HepG2 (cell line): ENCODE results near the gene SND1. TPM values are rescaled to one million over a fixed set of nuclear protein-coding genes. Genes with fewer than 3 reads are reported as not detected.

ENCODE experiments used
- ATAC-seq: fragments of 200-7000 bp; cut with Tn5 transposase; 3 replicates; pipeline ENCODE4 v1.9.1; 2020; ENCODE audit warnings: mild to moderate bottlenecking, moderate library complexity
- BruUV-seq: library from RNA; stranded (reverse); fragments of 400-500 nt; replicated peaks from 2 replicates; lab custom pipeline; 2021; lab: Mats Ljungman, UMichigan
- CTCF ChIA-PET: fragments of 300-600 bp; formaldehyde crosslinking; extraction: SDS; loops from one replicate; lab custom pipeline; 2021; ENCODE audit warnings: low total read pairs, inconsistent platforms, low intra/inter-chr PET ratio; lab: Yijun Ruan, JAX
- POLR2A ChIA-PET: fragments of 350-600 bp; sonication (Branson Sonifier 250); formaldehyde crosslinking; loops from one replicate; lab custom pipeline; 2020; ENCODE audit warnings: antibody characterized with exemption, inconsistent platforms; lab: Yijun Ruan, JAX
- DNase-seq: peaks from one replicate; pipeline ENCODE4 v3.0.0-alpha.2; 2015; ENCODE audit warnings: low spot score
- FAIRE-seq: peaks from 3 replicates; lab custom pipeline; 2011; peaks lifted over from hg19 to GRCh38; lab: Jason Lieb, UNC
- H2AFZ ChIP-seq: one replicate; pipeline ENCODE4 v1.6.1; 2011; ENCODE audit warnings: low read length, inconsistent platforms
- H3K27ac ChIP-seq: fragments of 300-600 bp; 3 replicates; pipeline ENCODE4 v1.8.0; 2011; ENCODE audit warnings: mixed run types, mild to moderate bottlenecking, mixed read lengths, low read length, inconsistent platforms; ENCODE audit not compliant: insufficient read depth; ENCODE audit errors: extremely low read length
- H3K27me3 ChIP-seq, 2 experiments: fragments of 200-600 bp in 1 of 2; 2 replicates in 1 of 2; 3 replicates in 1 of 2; pipeline versions ENCODE4 v1.6.0 to v1.8.0; 2011; ENCODE audit warnings: low read length in 2 of 2, mild to moderate bottlenecking in 2 of 2, moderate library complexity in 2 of 2, inconsistent platforms in 1 of 2; ENCODE audit not compliant: insufficient read depth in 2 of 2, control insufficient read depth in 1 of 2
- H3K36me3 ChIP-seq, 2 experiments: fragments of 200-600 bp in 1 of 2; replicated peaks in 1 of 2; 2 replicates in 1 of 2; 3 replicates in 1 of 2; pipeline versions ENCODE4 v1.5.1 to v1.8.0; 2011; ENCODE audit warnings: low read length in 2 of 2, inconsistent platforms in 1 of 2; ENCODE audit not compliant: insufficient read depth in 2 of 2, control insufficient read depth in 1 of 2
- H3K4me1 ChIP-seq: 2 replicates; pipeline ENCODE4 v1.5.1; 2012; ENCODE audit warnings: low read length, inconsistent platforms; ENCODE audit not compliant: insufficient read depth
- H3K4me2 ChIP-seq: 2 replicates; pipeline ENCODE4 v1.6.0; 2011; ENCODE audit warnings: low read depth, low read length, inconsistent platforms
- H3K4me3 ChIP-seq, 3 experiments: fragments of 200-600 bp in 1 of 3; sonication (generic), shearing (Covaris generic) in 1 of 3; replicated peaks in 1 of 3; 2 replicates each; pipeline ENCODE4 v1.5.1; 2011 to 2016; ENCODE audit warnings: low read length in 3 of 3, inconsistent platforms in 2 of 3, low read depth in 2 of 3, mild to moderate bottlenecking in 2 of 3, control low read depth in 1 of 3, mixed read lengths in 1 of 3; ENCODE audit not compliant: insufficient read depth in 1 of 3
- H3K79me2 ChIP-seq: one replicate; pipeline ENCODE4 v1.6.1; 2011; ENCODE audit warnings: low read length, inconsistent platforms; ENCODE audit not compliant: insufficient read depth
- H3K9ac ChIP-seq: 2 replicates; pipeline ENCODE4 v1.6.0; 2011; ENCODE audit warnings: mild to moderate bottlenecking, low read depth, low read length, inconsistent platforms; ENCODE audit not compliant: insufficient read depth
- H3K9me3 ChIP-seq: 2 replicates; pipeline ENCODE4 v1.5.1; 2012; ENCODE audit warnings: mild to moderate bottlenecking, low read length
- H4K20me1 ChIP-seq: 2 replicates; pipeline ENCODE4 v1.6.0; 2011; ENCODE audit warnings: inconsistent platforms, mild to moderate bottlenecking, low read length, moderate library complexity; ENCODE audit not compliant: insufficient read depth
- CHD2 ChIP-seq: IDR thresholded peaks from 2 replicates; pipeline ENCODE4 v1.6.1; 2011; ENCODE audit warnings: low read depth, low read length, improper control_type of control experiment
- ELF3 ChIP-seq: IDR thresholded peaks from 2 replicates; pipeline ENCODE4 v1.6.1; 2016; ENCODE audit warnings: missing genetic modification reagents, missing compliant biosample characterization
- LCORL ChIP-seq, 2 experiments: fragments of 450-650 bp in 1 of 2; sonication (generic) in 1 of 2; formaldehyde crosslinking in 1 of 2; IDR thresholded peaks; 2 replicates each; pipeline versions ENCODE4 v1.5.0 to v1.6.1; 2017 to 2020; ENCODE audit warnings: antibody characterized with exemption in 1 of 2, missing genetic modification reagents in 1 of 2
- MAFF ChIP-seq: IDR thresholded peaks from 2 replicates; pipeline ENCODE4 v1.6.1; 2011; ENCODE audit warnings: low read depth, low read length, improper control_type of control experiment
- MAFK ChIP-seq, 2 experiments: IDR thresholded peaks in 1 of 2; conservative IDR thresholded peaks in 1 of 2; 2 replicates each; pipeline ENCODE4 v1.6.1; 2011; ENCODE audit warnings: improper control_type of control experiment in 2 of 2, low read length in 2 of 2
- NCOA5 ChIP-seq: sonication (generic); formaldehyde crosslinking; IDR thresholded peaks from 2 replicates; pipeline ENCODE4 v1.4.0; 2020; ENCODE audit warnings: missing genetic modification reagents
- NFE2L2 ChIP-seq: fragments of 150-350 bp; IDR thresholded peaks from 2 replicates; pipeline ENCODE4 v1.6.1; 2014; ENCODE audit warnings: low read length
- PTBP1 ChIP-seq: fragments of 200-400 bp; formaldehyde crosslinking; IDR thresholded peaks from 2 replicates; pipeline ENCODE4 v1.6.1; 2018; ENCODE audit warnings: low read length, low read depth; ENCODE audit not compliant: poor library complexity, severe bottlenecking
- RBM22 ChIP-seq: fragments of 200-400 bp; formaldehyde crosslinking; optimal IDR thresholded peaks from 2 replicates; pipeline ENCODE3; 2017; ENCODE audit warnings: mild to moderate bottlenecking, low read length, moderate library complexity
- SCMH1 ChIP-seq: sonication (generic); formaldehyde crosslinking; IDR thresholded peaks from 2 replicates; pipeline ENCODE4 v1.9.0; 2021; ENCODE audit warnings: missing genetic modification reagents, mild to moderate bottlenecking, borderline replicate concordance
- TEAD2 ChIP-seq: sonication (generic); formaldehyde crosslinking; IDR thresholded peaks from 2 replicates; pipeline ENCODE4 v1.9.0; 2021; ENCODE audit warnings: missing genetic modification reagents
- YEATS2 ChIP-seq: sonication (generic); formaldehyde crosslinking; IDR thresholded peaks from 2 replicates; pipeline ENCODE4 v1.4.0; 2020; ENCODE audit warnings: missing genetic modification reagents, borderline replicate concordance
- ZKSCAN5 ChIP-seq: sonication (generic); formaldehyde crosslinking; IDR thresholded peaks from 2 replicates; pipeline ENCODE4 v1.5.1; 2020; ENCODE audit warnings: mild to moderate bottlenecking, missing genetic modification reagents
- ZNF12 ChIP-seq: sonication (generic); formaldehyde crosslinking; IDR thresholded peaks from 2 replicates; pipeline ENCODE4 v1.5.0; 2020; ENCODE audit warnings: missing genetic modification reagents
- ZNF232 ChIP-seq: sonication (generic); formaldehyde crosslinking; IDR thresholded peaks from 2 replicates; pipeline ENCODE4 v1.4.0; 2020; ENCODE audit warnings: missing genetic modification reagents, borderline replicate concordance
- ZNF253 ChIP-seq: sonication (generic); formaldehyde crosslinking; IDR thresholded peaks from 2 replicates; pipeline ENCODE4 v1.8.0; 2022; ENCODE audit warnings: mild to moderate bottlenecking, missing genetic modification reagents, borderline replicate concordance
- ZNF556 ChIP-seq: sonication (generic); formaldehyde crosslinking; IDR thresholded peaks from 2 replicates; pipeline ENCODE4 v1.4.0; 2020; ENCODE audit warnings: mild to moderate bottlenecking, missing genetic modification reagents, borderline replicate concordance
- ZNF879 ChIP-seq: sonication (generic); formaldehyde crosslinking; IDR thresholded peaks from 2 replicates; pipeline ENCODE4 v1.8.1; 2023; ENCODE audit warnings: missing genetic modification reagents
- ZSCAN9 ChIP-seq: IDR thresholded peaks from 2 replicates; pipeline ENCODE4 v1.6.1; 2016; ENCODE audit warnings: borderline replicate concordance
- WGBS: methylation state at CpG from one replicate; pipeline ENCODE4 v1.1.6; 2017; ENCODE audit warnings: low lambda C conversion rate; 5-methylcytosine and 5-hydroxymethylcytosine counted together
- in situ Hi-C: cut with HindIII; loops from 2 replicates; pipeline ENCODE4 v1.10.0; 2017; ENCODE audit warnings: low pct_unique_long_range_greater_than_20kb; ENCODE audit not compliant: extremely low pct_ligation_motif_present
- intact Hi-C: fragments of 100-400 bp; cut with micrococcal nuclease; formaldehyde crosslinking; loops from one replicate; pipeline ENCODE4 v1.10.0; 2022; ENCODE audit not compliant: unreplicated experiment
- polyA plus RNA-seq, 8 experiments: library from polyadenylated mRNA; depleted of rRNA in 3 of 8; stranded (reverse) in 7 of 8; unstranded in 1 of 8; fragments of >200 nt; fragmentation: Illumina TruSeq in 4 of 8; extraction: Trizol in 4 of 8; gene quantifications; 2 replicates each; pipeline versions ENCODE4 v1.2.1 to v1.2.3, GENCODE V29; 2011 to 2016; ENCODE audit warnings: low read depth in 4 of 8, missing spikeins in 1 of 8, mixed read lengths in 1 of 8; ENCODE audit not compliant: insufficient read depth in 1 of 8
- total RNA-seq, 5 experiments: library from RNA; depleted of rRNA; stranded (reverse); fragments of >200 nt; fragmentation: Illumina TruSeq; extraction: Trizol; gene quantifications; 2 replicates each; pipeline ENCODE4 v1.2.3, GENCODE V29; 2016; ENCODE audit warnings: low read depth in 1 of 5
- TF ChIP-seq, protein P1 (sequence below): sonication (generic); formaldehyde crosslinking; IDR thresholded peaks from 2 replicates; pipeline ENCODE4 v1.8.0; 2022; ENCODE audit warnings: missing genetic modification reagents, low read depth, mild to moderate bottlenecking, borderline replicate concordance
- TF ChIP-seq, protein P2 (sequence below): sonication (generic); formaldehyde crosslinking; IDR thresholded peaks from 2 replicates; pipeline ENCODE4 v1.8.1; 2023; ENCODE audit warnings: mild to moderate bottlenecking, missing genetic modification reagents
- TF ChIP-seq, protein P3 (sequence below): sonication (generic); formaldehyde crosslinking; IDR thresholded peaks from 2 replicates; pipeline ENCODE4 v1.4.0; 2020; ENCODE audit warnings: missing genetic modification reagents, borderline replicate concordance
- TF ChIP-seq, protein P4 (sequence below): sonication (generic); formaldehyde crosslinking; IDR thresholded peaks from 2 replicates; pipeline ENCODE4 v1.4.0; 2020; ENCODE audit warnings: mild to moderate bottlenecking, missing genetic modification reagents

The SND1 gene
- total and polyA plus RNA-seq, 2 of the 13 experiments (the other 11 are each of a cell fraction or from before 2014, with no cell fraction given) = 110 to 182 TPM

DNA sequence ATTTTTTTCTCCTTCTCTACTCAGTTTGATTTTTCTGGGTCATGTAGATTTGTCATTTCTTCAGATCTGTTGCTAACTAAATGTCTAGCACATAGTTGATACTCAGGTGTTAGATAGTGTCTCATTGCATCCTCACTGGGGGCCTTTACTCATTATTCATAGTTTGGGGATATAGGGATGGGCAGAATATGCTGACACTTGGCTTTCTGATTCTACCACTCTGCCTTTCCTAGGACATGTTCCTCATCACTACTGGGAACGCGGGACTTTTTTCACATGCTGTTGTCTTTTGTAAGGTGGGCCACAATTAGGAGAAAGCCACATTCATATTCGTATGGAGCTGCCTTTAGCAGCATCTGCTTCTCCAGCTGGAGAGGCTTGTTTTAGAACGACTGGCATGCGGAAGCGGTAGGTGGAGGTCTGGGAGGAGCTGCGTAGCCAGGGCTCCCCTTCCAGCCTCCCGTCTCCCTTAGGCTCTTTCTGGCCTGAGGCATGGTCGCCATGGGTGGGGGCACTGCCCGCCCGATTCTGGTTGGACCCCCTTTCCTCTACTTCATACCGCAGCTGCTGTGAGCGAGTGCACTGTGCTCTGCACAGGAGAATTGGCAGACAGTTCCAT lies 78.8 kb downstream of the SND1 start:
- intact Hi-C loops = no loop called here
- peaks cover 6% of the 10 kb centered on the region for H3K79me2 ChIP-seq
- CTCF ChIA-PET = no interaction called here
- peaks cover 9% of the 10 kb centered on the region; the same call in 1 of the 2 replicates for H4K20me1 ChIP-seq
- in situ Hi-C loops = no loop called here
- H2AFZ ChIP-seq = no peak overlapping the region
- DNase-seq = no peak
- BruUV-seq = no TSS peak
- no peak for ATAC-seq
- POLR2A ChIA-PET = no interaction called here
- H3K4me2 ChIP-seq = no peak overlapping the region
- H3K9ac ChIP-seq = no peak overlapping the region
- no peak overlapping the region for H3K4me3 ChIP-seq
- no peak for FAIRE-seq
- no peaks in the 10 kb centered on the region; a peak in 1 of 5 replicates for H3K27me3 ChIP-seq
- H3K36me3 ChIP-seq = peaks cover 28 to 85% of the 10 kb centered on the region in 2 experiments
- no peak overlapping the region for H3K27ac ChIP-seq
- no peaks in the 10 kb centered on the region for H3K9me3 ChIP-seq
- 97% methylated on average over 13 of the region's 13 CpGs for WGBS
- no peaks in the 10 kb centered on the region for H3K4me1 ChIP-seq
- TF ChIP-seq CHD2 (no peak), SCMH1 (CRISPR knock-in tag) (no peak), NFE2L2 (no peak), YEATS2 (CRISPR knock-in tag) (no peak), MAFF (0 out of 2 replicates have a peak, but pooled peaks have one; percentile 24), ZNF232 (no peak), ZNF556 (CRISPR knock-in tag) (no peak), ZNF12 (CRISPR knock-in tag) (no peak), ZSCAN9 (CRISPR knock-in tag) (no peak), ZNF879 (CRISPR knock-in tag) (no peak), ZKSCAN5 (CRISPR knock-in tag) (no peak), NCOA5 (CRISPR knock-in tag) (no peak), LCORL (IDR thresholded peaks at IDR 0.05) (no peak), LCORL (CRISPR knock-in tag; IDR thresholded peaks at IDR 0.05) (no peak), RBM22 (peak; percentile 25), TEAD2 (CRISPR knock-in tag) (no peak), ZNF253 (no peak), MAFK (conservative IDR thresholded peaks at IDR 0.05 in 1 of 2, IDR thresholded peaks at IDR 0.05 in 1 of 2; ENCODE audit: low read length in 2 of 2) (peak; percentile 42 to 62; a peak in 3 of 4 replicates), PTBP1 (no peak), ELF3 (CRISPR knock-in tag) (no peak)
- TF ChIP-seq, protein P1, sequence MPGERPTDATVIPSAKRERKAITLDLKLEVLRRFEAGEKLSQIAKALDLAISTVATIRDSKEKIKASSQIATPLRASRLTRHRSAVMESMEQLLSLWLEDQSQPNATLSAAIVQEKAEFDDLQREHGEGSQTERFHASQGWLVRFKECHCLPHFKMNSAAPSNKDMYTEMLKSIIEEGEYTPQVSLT (CRISPR knock-in tag) = no peak
- TF ChIP-seq, protein P2, sequence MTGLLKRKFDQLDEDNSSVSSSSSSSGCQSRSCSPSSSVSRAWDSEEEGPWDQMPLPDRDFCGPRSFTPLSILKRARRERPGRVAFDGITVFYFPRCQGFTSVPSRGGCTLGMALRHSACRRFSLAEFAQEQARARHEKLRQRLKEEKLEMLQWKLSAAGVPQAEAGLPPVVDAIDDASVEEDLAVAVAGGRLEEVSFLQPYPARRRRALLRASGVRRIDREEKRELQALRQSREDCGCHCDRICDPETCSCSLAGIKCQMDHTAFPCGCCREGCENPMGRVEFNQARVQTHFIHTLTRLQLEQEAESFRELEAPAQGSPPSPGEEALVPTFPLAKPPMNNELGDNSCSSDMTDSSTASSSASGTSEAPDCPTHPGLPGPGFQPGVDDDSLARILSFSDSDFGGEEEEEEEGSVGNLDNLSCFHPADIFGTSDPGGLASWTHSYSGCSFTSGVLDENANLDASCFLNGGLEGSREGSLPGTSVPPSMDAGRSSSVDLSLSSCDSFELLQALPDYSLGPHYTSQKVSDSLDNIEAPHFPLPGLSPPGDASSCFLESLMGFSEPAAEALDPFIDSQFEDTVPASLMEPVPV = no peak
- TF ChIP-seq, protein P3, sequence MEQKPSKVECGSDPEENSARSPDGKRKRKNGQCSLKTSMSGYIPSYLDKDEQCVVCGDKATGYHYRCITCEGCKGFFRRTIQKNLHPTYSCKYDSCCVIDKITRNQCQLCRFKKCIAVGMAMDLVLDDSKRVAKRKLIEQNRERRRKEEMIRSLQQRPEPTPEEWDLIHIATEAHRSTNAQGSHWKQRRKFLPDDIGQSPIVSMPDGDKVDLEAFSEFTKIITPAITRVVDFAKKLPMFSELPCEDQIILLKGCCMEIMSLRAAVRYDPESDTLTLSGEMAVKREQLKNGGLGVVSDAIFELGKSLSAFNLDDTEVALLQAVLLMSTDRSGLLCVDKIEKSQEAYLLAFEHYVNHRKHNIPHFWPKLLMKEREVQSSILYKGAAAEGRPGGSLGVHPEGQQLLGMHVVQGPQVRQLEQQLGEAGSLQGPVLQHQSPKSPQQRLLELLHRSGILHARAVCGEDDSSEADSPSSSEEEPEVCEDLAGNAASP (CRISPR knock-in tag) = no peak
- TF ChIP-seq, protein P4, sequence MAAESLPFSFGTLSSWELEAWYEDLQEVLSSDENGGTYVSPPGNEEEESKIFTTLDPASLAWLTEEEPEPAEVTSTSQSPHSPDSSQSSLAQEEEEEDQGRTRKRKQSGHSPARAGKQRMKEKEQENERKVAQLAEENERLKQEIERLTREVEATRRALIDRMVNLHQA (CRISPR knock-in tag) = no peak
